Nephron progenitor cell (in vitro differentiated cells): ENCODE measurements around the gene DPH7.
"Not testable (repeated sequence)": the region's sequence is repeated elsewhere in the genome, so short reads cannot be mapped to it uniquely, and the experiment has no call there.

ENCODE experiments used
- DNase-seq: peaks from one replicate; pipeline ENCODE4 v3.0.0; 2021
- H3K27ac Mint-ChIP-seq: 2 replicates; pipeline ENCODE4 v1.8.0; 2021; ENCODE audit warnings: mild to moderate bottlenecking, moderate library complexity, mixed read lengths
- H3K27me3 Mint-ChIP-seq: 2 replicates; pipeline ENCODE4 v1.8.0; 2021; ENCODE audit warnings: mild to moderate bottlenecking, low read depth, mixed read lengths; ENCODE audit not compliant: poor library complexity
- H3K36me3 Mint-ChIP-seq: 2 replicates; pipeline ENCODE4 v1.8.0; 2021; ENCODE audit warnings: low read depth, mixed read lengths
- H3K4me1 Mint-ChIP-seq: 2 replicates; pipeline ENCODE4 v1.8.0; 2021; ENCODE audit warnings: mixed read lengths
- H3K4me3 Mint-ChIP-seq: 2 replicates; pipeline ENCODE4 v1.8.0; 2021; ENCODE audit warnings: mild to moderate bottlenecking, moderate library complexity, mixed read lengths
- H3K9me3 Mint-ChIP-seq: 2 replicates; pipeline ENCODE4 v1.8.0; 2021; ENCODE audit warnings: mild to moderate bottlenecking, moderate library complexity, mixed read lengths
- TF ChIP-seq, protein P1 (sequence below): fragments of 200-600 bp; sonication (generic); IDR thresholded peaks from 2 replicates; pipeline ENCODE4 v1.5.0; 2021; ENCODE audit warnings: antibody characterized with exemption

Gene DPH7

DNA sequence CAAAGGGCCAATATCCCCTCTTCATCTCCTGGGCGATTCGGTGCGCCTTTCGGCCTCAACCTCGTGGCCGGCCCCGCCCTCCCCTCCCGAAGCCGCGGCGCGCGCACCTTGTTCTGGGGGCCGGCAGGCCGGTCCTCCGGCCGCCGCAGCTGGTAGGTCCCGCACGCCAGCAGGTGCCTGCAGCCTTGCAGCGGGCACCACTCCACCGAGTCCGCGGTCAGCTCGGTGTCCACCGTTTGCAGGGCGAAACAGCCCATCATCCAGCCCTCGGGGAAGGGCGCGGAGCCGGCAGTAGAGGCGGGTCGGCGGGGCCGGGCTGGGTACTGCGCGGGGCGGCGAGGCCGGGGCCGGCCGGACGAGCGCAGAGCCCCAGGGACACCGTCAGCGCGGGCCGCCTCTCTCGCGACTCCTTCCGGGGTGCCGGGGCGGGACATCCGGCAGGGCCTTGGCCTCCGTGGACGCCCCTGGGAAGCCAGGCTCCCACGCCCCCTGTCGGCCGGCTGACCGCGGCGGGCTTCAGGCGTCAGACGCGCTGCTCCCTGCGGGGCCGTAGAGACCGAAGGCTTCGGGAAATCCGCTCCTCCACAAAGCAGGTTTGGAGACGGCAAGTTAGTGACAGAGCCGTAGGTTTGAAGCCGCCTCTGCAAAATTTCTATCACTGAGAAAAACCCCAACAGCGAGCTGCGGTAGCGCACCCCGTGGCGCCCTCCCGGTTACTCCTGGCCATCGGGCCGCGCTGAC lies at the start of gene DPH7:
Gene DPH7 (minus strand): TSS at position 408 of the 741 bp plus-strand sequence. CDS start 148 bp downstream, at position 260.
- peak within 1 kb of the TSS; percentile 89 for H3K4me3 Mint-ChIP-seq
- peaks cover 46% of the 10 kb centered on the region for H3K36me3 Mint-ChIP-seq
- peak; percentile 98 for DNase-seq
- TF ChIP-seq, protein P1, sequence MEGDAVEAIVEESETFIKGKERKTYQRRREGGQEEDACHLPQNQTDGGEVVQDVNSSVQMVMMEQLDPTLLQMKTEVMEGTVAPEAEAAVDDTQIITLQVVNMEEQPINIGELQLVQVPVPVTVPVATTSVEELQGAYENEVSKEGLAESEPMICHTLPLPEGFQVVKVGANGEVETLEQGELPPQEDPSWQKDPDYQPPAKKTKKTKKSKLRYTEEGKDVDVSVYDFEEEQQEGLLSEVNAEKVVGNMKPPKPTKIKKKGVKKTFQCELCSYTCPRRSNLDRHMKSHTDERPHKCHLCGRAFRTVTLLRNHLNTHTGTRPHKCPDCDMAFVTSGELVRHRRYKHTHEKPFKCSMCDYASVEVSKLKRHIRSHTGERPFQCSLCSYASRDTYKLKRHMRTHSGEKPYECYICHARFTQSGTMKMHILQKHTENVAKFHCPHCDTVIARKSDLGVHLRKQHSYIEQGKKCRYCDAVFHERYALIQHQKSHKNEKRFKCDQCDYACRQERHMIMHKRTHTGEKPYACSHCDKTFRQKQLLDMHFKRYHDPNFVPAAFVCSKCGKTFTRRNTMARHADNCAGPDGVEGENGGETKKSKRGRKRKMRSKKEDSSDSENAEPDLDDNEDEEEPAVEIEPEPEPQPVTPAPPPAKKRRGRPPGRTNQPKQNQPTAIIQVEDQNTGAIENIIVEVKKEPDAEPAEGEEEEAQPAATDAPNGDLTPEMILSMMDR, result peak; percentile 82
- H3K27ac Mint-ChIP-seq, result peak within 1 kb of the TSS; percentile 78
- no peaks in the 10 kb centered on the region for H3K9me3 Mint-ChIP-seq
- H3K4me1 Mint-ChIP-seq, result peaks cover 24% of the 10 kb centered on the region
- no peaks in the 10 kb centered on the region for H3K27me3 Mint-ChIP-seq

DNA sequence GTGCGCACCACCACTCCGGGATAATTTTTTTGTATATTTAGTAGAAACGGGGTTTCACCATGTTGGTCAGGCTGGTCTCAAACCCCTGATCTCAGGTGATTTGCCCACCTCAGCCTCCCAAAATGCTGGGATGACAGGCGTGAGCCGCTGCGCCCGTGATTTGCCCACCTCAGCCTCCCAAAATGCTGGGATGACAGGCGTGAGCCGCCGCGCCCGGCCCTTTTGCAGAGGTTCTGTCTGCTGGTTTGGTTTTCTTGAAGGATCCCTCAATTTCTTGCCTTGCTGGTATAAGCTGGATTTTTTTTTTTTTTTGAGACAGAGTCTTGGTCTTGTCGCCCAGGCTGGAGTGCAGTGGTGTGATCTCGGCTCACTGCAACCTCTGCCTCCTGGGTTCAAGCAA lies 48.7 kb upstream of the DPH7 start:
- not testable (repeated sequence) for DNase-seq, H3K4me3 Mint-ChIP-seq, H3K9me3 Mint-ChIP-seq, H3K27me3 Mint-ChIP-seq, H3K27ac Mint-ChIP-seq
- Mint-ChIP-seq H3K4me1 (peaks cover 39% of the 10 kb centered on the region), H3K36me3 (peaks cover 42% of the 10 kb centered on the region)

DNA sequence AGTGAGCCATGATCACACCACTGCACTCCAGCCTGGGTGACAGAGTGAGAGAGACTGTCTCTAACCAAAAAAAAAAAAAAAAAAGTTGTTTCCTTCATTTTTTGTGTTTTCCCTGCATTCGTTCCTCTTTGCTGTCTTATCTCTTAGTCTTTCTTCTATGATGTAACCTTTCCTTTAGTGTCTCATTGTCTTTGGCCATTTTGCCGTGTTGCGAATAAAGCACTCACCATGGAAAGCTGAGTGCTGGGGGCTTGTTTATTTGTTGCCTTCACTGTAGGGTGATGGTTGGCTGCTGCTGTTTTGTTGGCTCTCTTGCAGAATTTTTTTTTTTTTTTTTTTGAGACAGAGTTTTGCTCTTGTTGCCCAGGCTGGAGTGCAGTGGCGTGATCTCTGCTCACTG lies 47.7 kb upstream of the DPH7 start:
- Mint-ChIP-seq H3K27me3 (peaks cover 2% of the 10 kb centered on the region), H3K36me3 (peaks cover 46% of the 10 kb centered on the region), H3K4me3 (no peak overlapping the region), H3K27ac (no peak overlapping the region), H3K4me1 (peaks cover 35% of the 10 kb centered on the region), H3K9me3 (peaks cover 7% of the 10 kb centered on the region)
- TF ChIP-seq, protein P1, result no peak
- no peak for DNase-seq

DNA sequence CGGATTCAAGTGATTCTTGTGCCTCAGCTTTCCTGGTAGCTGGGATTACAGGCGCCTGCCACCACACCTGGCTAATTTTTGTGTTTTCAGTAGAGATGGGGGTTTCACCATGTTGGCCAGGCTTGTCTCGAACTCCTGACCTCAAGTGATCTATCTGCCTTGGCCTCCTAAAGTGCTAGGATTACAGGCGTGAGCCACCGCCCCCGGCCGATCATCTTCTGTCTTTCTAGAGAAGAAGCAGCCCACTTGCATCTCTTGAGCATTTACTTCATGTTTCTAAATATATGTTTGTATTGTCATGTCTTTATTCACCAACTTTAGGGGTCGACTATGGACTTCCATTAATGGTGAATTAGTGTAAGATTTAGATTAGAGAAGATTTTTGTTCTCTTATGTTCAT lies 43.5 kb upstream of the DPH7 start:
- peaks cover 42% of the 10 kb centered on the region for H3K4me1 Mint-ChIP-seq
- H3K27ac Mint-ChIP-seq, result peak overlapping the region; percentile 48
- peaks cover 35% of the 10 kb centered on the region for H3K36me3 Mint-ChIP-seq
- peak overlapping the region; percentile 44 for H3K4me3 Mint-ChIP-seq
- DNase-seq, H3K27me3 Mint-ChIP-seq, H3K9me3 Mint-ChIP-seq: not testable (repeated sequence)

DNA sequence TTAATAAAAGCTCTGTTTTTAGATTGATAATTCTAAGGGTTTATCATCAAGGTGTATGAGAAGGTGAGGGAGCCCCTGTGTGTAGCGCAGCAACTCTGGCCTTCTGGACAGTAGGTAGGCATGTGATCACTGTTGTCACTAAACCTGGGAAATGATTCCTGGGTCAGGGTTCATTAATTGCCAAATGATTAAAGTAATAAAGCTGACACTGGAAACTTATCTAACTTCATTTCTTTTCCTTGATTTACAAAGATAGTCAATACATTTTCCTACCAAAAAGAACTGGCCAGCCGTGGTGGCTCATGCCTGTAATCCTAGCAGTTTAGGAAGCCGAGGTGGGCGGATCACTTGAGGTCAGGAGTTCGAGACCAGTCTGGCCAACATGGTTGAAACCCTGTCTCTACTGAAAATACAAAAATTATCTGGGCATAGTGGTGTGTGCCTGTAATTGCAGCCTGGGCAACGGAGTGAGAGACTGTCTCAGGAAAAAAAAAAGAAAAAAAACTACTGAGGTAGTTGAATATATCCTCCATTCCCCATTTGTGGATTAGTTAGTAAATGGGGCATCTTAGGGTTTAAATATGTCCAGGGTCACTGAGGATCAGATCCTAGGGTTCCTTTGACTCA lies 42.5 kb upstream of the DPH7 start:
- H3K4me3 Mint-ChIP-seq, result peak overlapping the region; percentile 67
- no peak for DNase-seq
- H3K4me1 Mint-ChIP-seq, result peaks cover 40% of the 10 kb centered on the region
- peaks cover 7% of the 10 kb centered on the region for H3K9me3 Mint-ChIP-seq
- H3K27ac Mint-ChIP-seq, result no peak overlapping the region
- H3K27me3 Mint-ChIP-seq, result peaks cover 2% of the 10 kb centered on the region
- H3K36me3 Mint-ChIP-seq, result peaks cover 31% of the 10 kb centered on the region
- TF ChIP-seq, protein P1, result peak; percentile 32

DNA sequence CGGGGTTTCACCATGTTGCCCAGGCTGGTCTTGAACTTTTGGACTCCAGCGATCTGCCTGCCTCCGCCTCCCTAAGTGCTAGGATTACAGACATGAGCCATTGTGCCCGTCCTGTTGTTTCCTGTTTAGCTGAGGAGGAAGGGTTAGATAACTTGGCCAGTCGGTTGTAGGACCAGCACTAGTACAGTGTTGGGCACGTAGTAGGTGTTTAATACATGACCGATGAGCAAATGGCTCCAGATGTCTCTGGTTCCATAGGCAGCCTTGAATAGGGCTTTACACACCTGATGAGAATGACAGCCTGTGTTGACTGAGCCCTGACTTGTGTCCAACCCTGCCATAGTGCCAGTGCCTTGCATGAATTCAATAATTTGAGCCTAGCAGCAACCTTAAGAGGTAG lies 41.9 kb upstream of the DPH7 start:
- H3K27ac Mint-ChIP-seq, result no peak overlapping the region
- DNase-seq, result no peak
- H3K27me3 Mint-ChIP-seq, result peaks cover 2% of the 10 kb centered on the region
- H3K4me1 Mint-ChIP-seq, result peaks cover 40% of the 10 kb centered on the region
- peak overlapping the region; percentile 67 for H3K4me3 Mint-ChIP-seq
- H3K9me3 Mint-ChIP-seq, result peaks cover 6% of the 10 kb centered on the region
- H3K36me3 Mint-ChIP-seq, result peaks cover 29% of the 10 kb centered on the region
- TF ChIP-seq, protein P1, result no peak

DNA sequence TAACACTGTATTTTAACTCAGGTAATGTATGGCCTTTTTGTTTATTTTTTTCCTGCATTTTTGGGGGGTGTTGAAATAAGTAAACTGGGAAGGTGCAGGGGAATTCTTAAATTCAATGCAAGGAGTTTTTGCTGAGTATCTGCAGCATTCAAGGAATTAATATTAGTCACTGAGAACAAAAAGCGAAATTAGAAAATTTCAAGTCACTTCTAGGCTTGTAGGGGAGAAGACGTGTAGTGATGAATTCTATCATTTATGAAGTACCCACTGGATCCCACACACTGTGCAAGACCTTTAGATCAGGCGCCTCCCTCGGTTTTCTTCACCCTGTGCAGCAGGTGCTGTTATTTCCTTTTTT lies 41.3 kb upstream of the DPH7 start:
- H3K27ac Mint-ChIP-seq, result peak overlapping the region; percentile 96
- peaks cover 3% of the 10 kb centered on the region for H3K9me3 Mint-ChIP-seq
- peaks cover 23% of the 10 kb centered on the region for H3K36me3 Mint-ChIP-seq
- TF ChIP-seq, protein P1, result no peak
- H3K4me3 Mint-ChIP-seq, result peak overlapping the region; percentile 95
- H3K4me1 Mint-ChIP-seq, result peaks cover 40% of the 10 kb centered on the region
- DNase-seq, result no peak
- peaks cover 2% of the 10 kb centered on the region for H3K27me3 Mint-ChIP-seq
